GM19438 (cell line): ENCODE results near the gene KCND2.

ENCODE experiments used
- ATAC-seq: cut with Tn5 transposase; IDR thresholded peaks from one replicate; pipeline ENCODE4 v1.9.1; 2021; ENCODE audit warnings: low read depth; ENCODE audit not compliant: unreplicated experiment

The KCND2 gene

GRCh38 chr7:120473352-120473751 lies 200.4 kb downstream of the KCND2 start:
- no peak for ATAC-seq

GRCh38 chr7:120475994-120476393 lies 203.0 kb downstream of the KCND2 start:
- ATAC-seq = peak; percentile 83

DNA sequence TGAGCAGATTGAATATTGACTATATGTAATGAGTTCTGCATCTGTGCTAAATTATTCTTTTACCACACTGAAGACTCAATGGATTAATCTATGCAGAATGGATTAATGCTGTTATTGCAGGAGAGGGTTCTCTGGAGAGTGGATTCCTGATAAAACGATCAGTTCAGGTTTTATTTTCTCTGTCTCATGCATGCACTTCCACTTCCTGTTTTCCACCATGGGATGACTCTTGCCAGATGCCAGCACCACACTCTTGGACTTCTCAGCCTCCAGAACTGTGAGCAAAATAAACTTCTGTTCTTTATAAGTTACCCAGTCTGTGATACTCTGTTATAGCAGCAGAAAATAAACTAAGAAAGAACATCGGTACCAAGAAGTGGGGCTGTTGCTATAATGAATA lies 207.5 kb downstream of the KCND2 start:
- ATAC-seq = no peak

DNA sequence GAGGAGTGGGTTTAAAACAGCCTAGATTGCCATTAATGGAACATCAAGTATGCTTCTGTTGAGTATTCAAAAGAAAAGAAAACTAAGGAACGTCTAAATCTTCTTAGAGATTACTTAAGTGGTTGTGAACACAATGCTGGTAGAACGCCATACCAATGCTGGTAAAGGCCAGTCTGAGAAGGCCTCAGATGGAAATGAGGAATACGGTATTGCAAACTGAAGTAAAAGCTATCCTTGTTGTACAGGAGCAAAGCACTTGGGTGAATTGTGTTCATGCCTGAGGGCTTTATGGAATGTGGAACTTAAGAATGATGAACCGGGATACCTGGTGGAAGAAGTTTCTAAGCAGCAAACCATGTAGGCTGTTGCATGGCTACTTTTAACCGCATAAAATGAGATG lies 208.0 kb downstream of the KCND2 start:
- ATAC-seq = no peak

DNA sequence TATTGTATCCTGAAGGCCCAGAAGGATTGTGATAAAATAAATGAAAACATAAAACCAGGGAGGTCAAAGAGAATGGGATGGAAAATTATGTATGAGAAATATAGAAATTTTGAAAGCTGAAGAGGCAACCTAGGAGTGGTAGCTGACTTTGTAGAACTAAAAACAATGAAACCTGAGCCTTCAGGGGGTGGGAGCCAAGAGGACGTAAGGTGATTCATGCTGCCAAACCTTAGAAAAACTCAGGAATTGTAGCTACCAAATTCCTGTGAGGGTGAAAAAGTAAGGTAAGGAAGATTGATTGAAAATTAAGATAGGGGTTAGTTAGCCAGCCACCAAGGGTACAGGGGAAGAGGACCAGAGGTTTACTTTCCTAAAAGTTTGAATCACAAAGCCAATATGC lies 213.2 kb downstream of the KCND2 start:
- no peak for ATAC-seq

GRCh38 chr7:120502132-120502531 lies 229.2 kb downstream of the KCND2 start:
- no peak for ATAC-seq

- no peak for ATAC-seq
Measured at GRCh38 chr7:120502825-120503224, 229.8 kb downstream of the KCND2 start.

- no peak for ATAC-seq
Measured at GRCh38 chr7:120504386-120504785, 231.4 kb downstream of the KCND2 start.

- no peak for ATAC-seq
Measured at GRCh38 chr7:120505770-120506169, 232.8 kb downstream of the KCND2 start.

DNA sequence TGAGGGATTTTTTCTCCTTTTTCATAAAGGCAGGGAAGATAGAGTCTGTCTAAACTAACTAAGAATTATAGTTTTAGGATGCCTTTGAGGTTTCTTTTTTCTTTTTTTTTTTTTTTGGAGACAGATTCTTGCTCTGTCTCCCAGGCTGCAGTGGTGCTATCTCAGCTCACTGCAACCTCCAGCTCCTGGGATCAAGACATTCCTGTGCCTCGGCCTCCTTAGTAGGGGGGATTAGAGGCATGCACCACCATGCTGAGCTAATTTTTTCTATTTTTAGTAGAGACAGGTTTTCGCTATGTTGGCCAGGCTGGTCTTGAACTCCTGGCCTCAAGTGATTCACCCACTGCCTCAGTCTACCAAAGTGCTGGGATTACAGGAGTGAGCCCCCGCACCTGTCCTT lies 239.7 kb downstream of the KCND2 start:
- ATAC-seq = no peak

DNA sequence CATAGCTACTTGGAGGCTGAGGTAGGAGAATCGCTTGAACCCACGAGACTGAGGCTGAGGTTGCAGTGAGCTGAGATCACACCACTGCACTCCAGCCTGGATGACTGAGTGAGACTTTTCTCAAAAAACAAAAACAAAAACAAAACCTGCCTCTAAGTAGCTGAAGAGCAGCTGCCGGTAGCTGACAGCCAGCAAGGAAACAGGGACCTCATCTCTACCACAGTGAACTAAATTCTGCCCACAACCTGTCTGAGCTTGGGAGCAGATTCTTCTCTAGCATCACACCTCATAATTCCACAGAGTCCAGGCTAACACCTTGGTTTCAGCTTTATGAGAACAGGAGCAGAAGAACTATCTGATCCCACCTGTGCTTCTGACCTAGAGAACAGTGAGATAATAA lies 246.2 kb downstream of the KCND2 start:
- no peak for ATAC-seq

GRCh38 chr7:120521761-120522737 lies 249.1 kb downstream of the KCND2 start:
- no peak for ATAC-seq

DNA sequence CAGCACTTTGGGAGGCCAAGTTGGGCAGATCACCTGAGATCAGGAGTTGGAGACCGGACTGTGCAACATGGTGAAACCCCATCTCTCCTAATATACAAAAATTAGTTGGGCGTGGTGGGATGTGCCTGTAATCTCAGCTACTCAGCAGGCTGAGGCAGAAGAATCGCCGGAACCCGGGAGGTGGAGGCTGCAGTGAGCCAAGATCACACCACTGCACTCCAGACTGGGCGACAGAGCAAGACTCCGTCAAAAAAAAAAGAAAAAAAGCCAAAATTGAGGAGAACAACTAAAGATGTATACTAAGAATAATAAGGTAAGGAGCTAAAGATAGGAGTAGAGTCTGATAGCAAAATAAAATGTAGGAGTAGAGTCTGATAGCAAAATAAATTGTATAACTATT lies 251.0 kb downstream of the KCND2 start:
- no peak for ATAC-seq

DNA sequence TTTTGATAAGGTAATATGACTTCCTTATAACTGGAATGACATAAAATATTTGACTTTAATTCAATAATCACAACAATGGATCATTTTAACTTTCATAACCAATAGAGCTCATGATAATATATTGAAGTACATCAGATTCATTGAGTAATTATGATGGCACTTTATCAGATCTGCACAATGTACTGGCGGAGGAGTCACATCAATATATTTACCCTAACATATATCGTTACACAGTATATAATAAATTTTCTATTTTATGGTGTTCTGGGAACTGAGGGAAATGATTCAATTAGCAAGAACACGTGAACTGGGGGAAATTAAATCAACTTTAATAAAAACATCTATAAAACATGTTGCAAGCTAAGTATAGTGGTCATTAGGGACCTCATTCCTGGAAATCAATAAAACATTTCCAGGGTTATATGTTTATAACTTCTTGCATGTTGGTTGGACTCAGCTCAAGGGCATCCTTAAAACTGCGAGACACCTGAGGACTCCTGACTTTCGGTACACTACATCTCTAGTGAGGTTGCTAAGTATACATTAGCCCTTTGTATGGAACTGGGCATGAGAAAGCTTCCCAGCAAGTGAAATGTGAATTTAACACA lies 254.0 kb downstream of the KCND2 start:
- no peak for ATAC-seq

DNA sequence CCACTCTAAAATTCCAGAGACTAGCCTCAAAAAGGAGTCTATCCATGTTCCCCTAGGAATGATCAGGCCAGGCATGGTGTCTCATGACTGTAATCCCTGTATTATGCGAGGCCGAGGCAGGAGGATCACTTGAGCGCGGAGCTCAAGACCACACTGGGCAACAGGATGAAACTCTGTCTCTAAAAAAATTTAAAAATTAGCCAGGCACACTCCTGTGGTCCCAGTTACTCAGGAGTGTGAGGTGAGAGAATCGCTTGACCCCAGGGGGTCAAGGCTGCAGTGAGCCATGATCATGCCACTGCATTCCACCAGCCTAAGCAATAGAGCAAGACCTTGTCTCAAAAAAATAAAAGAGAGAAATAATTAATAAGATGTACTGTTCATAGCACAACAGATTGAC lies 256.8 kb downstream of the KCND2 start:
- no peak for ATAC-seq

GRCh38 chr7:120538335-120538734 lies 265.4 kb downstream of the KCND2 start:
- ATAC-seq = no peak

DNA sequence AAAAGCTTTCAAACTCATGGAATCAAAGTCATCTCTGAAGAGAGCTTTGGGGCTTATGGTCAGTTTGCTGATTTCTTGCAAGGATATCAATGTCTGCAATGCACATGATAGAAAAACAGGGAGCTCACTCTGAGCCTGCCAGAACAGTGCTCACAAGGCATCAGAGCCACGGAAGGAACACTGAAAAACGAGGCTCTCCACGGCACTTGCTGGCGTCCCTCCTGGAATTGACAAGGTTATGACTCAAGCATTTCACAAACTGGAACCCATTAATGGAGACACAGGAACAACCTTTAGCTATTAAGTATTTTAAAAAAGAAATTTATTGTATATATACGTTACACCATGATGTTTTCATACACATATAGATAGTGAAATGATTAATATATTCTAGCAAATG lies 266.3 kb downstream of the KCND2 start:
- ATAC-seq = no peak

GRCh38 chr7:120547605-120548004 lies 274.6 kb downstream of the KCND2 start:
- ATAC-seq = no peak

DNA sequence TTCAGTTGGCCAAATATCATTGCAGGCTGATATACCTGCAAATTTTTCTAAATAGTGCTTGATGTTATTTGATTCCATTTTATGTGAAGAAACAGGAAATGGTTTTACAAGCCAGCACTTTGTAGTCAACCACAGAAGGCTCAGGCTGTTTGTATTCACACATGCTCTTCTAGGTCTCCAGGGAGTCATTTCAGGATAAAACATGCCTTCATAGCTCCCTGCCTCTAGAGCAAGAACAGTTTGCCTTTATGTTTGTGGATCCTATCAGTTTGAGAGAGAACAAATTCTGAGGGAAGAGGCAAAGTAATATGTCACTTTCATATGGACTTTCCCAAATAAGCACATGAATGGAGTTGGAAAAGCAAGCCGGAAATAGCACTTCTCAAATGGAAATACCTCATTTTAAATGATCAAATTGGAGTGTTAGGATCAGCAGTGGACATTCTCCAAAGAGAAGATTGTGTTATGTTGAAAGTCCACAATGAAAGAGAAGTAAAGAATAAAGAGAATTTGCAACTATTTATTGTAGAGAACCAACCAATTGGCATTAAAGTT lies 277.6 kb downstream of the KCND2 start:
- ATAC-seq = no peak

DNA sequence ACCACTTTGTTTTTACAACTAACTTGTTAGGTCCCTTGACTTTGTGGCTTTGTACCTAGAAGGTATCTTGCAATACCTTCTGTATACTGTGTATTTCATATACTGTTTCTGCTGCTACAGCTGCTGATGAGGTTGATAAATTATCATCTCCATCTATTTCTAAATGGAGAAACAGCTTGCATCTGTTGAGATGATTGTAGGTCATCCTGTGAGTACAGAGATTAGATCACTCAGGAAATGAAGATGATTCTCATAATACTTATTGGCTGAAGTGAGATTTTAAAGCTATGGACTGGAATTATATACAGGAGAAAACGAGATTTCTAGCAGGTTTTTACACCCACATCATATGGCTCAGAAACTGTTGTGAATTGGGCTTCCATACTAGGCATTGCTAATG lies 280.5 kb downstream of the KCND2 start:
- no peak for ATAC-seq

- ATAC-seq = peak; percentile 60
Measured at GRCh38 chr7:120554960-120555571, 282.1 kb downstream of the KCND2 start.
